ENCODE measurements around the gene GALNT10.

Gene GALNT10

GRCh38 chr5:154325566-154325965, 135.0 kb downstream of the GALNT10 start:
- DNase-seq (ENCODE audit: extremely low spot score): no peak
- TF ChIP-seq, protein P1, sequence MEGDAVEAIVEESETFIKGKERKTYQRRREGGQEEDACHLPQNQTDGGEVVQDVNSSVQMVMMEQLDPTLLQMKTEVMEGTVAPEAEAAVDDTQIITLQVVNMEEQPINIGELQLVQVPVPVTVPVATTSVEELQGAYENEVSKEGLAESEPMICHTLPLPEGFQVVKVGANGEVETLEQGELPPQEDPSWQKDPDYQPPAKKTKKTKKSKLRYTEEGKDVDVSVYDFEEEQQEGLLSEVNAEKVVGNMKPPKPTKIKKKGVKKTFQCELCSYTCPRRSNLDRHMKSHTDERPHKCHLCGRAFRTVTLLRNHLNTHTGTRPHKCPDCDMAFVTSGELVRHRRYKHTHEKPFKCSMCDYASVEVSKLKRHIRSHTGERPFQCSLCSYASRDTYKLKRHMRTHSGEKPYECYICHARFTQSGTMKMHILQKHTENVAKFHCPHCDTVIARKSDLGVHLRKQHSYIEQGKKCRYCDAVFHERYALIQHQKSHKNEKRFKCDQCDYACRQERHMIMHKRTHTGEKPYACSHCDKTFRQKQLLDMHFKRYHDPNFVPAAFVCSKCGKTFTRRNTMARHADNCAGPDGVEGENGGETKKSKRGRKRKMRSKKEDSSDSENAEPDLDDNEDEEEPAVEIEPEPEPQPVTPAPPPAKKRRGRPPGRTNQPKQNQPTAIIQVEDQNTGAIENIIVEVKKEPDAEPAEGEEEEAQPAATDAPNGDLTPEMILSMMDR (IDR thresholded peaks at IDR 0.05; ENCODE audit: control extremely low read depth, extremely low read depth, low read depth, missing control alignments): no peak
- CTCF ChIA-PET: interaction anchor here (1.2 to 3.4 kb wide), 4 partner anchors 12 to 253 kb away, joined by 3 to 12 read pairs (median 5); no protein-coding TSS in a partner anchor
- POLR2A ChIA-PET: no interaction called here

DNA sequence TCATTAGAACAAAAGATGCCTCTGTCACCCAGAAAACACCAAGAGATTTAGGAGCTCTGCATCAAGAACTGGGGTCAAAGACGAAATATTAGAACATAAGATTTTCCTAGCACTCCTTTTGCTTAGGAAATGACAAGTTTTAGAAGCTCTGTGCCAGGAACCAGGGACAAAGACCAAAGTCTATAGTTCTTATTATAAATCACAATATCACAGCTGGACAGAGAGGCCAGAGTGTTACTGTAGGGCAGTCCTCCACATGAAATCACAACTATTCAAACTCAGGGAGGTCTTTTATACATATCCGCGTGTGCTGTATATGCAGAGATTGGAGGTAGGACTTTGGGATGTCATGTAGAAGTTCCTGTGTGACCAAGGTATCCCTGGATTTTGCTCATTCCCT, 138.5 kb downstream of the GALNT10 start:
- DNase-seq (ENCODE audit: extremely low spot score): no peak
- ChIA-PET POLR2A (interaction anchor here (0.7 kb wide), 1 partner anchor 382 kb away, joined by 3 read pairs; no protein-coding TSS in a partner anchor), CTCF (interaction anchor here (0.6 to 2.1 kb wide), 5 partner anchors 11 to 880 kb away, joined by 3 to 6 read pairs (median 4); no protein-coding TSS in a partner anchor)
- TF ChIP-seq, protein P1 (IDR thresholded peaks at IDR 0.05; ENCODE audit: control extremely low read depth, extremely low read depth, low read depth, missing control alignments): no peak

DNA sequence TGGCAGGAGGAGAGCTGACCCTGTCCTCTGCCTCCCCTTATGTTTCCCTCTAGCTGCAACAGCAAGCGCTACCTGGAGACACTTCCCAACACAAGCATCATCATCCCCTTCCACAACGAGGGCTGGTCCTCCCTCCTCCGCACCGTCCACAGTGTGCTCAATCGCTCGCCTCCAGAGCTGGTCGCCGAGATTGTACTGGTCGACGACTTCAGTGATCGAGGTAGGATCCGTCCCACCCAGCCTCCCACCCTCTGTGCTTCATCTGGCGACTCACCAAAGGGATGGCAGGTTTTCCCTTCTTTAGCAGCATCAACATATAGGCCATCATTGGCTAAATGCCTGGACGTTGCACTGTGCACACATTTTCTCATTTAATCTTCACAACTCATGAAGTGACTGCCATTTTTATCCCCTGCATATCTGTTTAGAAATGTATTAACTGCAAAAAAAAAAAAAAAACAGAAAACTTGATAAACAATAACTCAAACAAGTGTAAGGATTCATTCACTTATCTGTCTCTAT, 139.0 kb downstream of the GALNT10 start:
- no peak for DNase-seq (ENCODE audit: extremely low spot score)
- ChIA-PET CTCF (interaction anchor here (1.0 to 3.1 kb wide), 3 partner anchors 10 to 75 kb away, joined by 4 to 18 read pairs (median 5); no protein-coding TSS in a partner anchor), POLR2A (no interaction called here)
- TF ChIP-seq, protein P1 (IDR thresholded peaks at IDR 0.05; ENCODE audit: control extremely low read depth, extremely low read depth, low read depth, missing control alignments): no peak

- TF ChIP-seq, protein P1 (IDR thresholded peaks at IDR 0.05; ENCODE audit: control extremely low read depth, extremely low read depth, low read depth, missing control alignments): no peak
- ChIA-PET CTCF (interaction anchor here (1.4 to 3.1 kb wide), 3 partner anchors 8 to 88 kb away, joined by 3 to 18 read pairs (median 6); no protein-coding TSS in a partner anchor), POLR2A (no interaction called here)
- no peak for DNase-seq (ENCODE audit: extremely low spot score)
Observed at GRCh38 chr5:154330097-154330667, 139.6 kb downstream of the GALNT10 start.

- TF ChIP-seq, protein P1 (IDR thresholded peaks at IDR 0.05; ENCODE audit: control extremely low read depth, extremely low read depth, low read depth, missing control alignments): no peak
- CTCF ChIA-PET: interaction anchor here (1.0 to 3.1 kb wide), 10 partner anchors 9 to 272 kb away, joined by 3 to 18 read pairs (median 4); no protein-coding TSS in a partner anchor
- DNase-seq (ENCODE audit: extremely low spot score): no peak
Observed at GRCh38 chr5:154331232-154331631, 140.7 kb downstream of the GALNT10 start.

DNA sequence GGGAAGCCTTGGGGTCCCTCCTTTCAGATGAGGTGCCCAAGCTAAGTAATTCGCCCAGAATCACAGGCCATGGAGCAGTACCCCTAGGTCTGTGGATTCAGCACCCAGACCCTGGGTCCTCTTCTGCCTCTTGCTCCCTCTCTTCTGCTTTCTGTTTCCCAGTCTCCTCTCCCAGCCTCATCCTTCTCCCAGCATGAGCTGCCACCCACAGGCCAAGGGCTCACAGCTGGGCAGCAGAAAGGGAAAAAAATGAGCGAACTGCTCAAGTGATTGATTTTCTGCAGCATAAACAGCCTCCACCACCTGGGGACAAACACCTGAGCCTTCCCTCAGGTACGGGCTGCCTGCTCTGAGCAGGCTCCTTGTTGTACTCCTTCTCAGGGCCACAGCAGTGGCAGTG, 141.4 kb downstream of the GALNT10 start:
- CTCF ChIA-PET: interaction anchor here (0.8 to 3.1 kb wide), 11 partner anchors 10 to 273 kb away, joined by 3 to 18 read pairs (median 3); no protein-coding TSS in a partner anchor
- TF ChIP-seq, protein P1 (IDR thresholded peaks at IDR 0.05; ENCODE audit: control extremely low read depth, extremely low read depth, low read depth, missing control alignments): no peak
- POLR2A ChIA-PET: no interaction called here
- no peak for DNase-seq (ENCODE audit: extremely low spot score)

More at GRCh38 chr5:154331232-154331631, 140.7 kb downstream of the GALNT10 start:
- POLR2A ChIA-PET: no interaction called here
